GM19372 (cell line): Measurements from ENCODE around the gene BNIP1.

Experiments used
- ATAC-seq: cut with Tn5 transposase; IDR thresholded peaks from one replicate; pipeline ENCODE4 v1.9.1; 2021; ENCODE audit warnings: mild to moderate bottlenecking, low read depth, moderate library complexity; ENCODE audit not compliant: unreplicated experiment

Gene BNIP1

DNA sequence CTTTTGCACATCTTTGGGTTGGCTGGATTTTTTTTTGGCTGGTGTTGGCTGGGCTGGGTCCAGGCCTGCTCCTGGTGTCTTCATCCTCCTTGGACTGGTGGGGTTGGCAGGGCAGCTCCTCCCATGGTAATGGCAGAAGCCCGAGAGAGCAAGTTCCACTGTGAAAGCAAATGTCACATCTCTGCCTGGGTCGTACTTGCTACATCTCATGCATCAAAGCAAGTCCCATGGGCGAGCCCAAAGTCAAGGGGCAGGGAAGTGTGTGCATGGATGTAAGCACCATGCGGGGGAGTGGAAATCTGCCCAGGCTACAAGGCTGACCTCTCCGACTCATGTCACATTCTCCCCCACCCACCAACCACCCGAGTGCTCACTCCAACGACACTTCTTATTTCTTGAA is 64.0 kb downstream of the BNIP1 start:
- no peak for ATAC-seq

DNA sequence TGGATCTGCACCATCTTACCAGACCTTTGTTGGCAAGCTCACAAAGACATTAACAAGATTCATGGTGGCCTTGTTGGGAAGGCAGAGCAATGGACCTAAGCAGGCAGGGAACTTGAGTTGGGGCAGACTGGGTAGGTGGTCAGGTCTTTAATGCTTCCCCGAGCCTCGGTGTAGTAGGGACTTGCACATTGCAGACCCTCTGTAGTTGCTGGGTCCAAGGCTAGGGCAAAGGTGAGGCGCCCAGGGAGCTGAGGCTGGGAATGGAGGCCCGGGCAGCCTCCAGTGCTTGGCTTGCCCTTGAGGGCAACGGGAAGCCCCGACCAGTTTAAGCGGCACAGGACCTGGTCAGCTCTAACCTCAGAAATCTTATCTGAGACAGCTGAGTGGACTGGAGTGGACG is 66.5 kb downstream of the BNIP1 start:
- no peak for ATAC-seq

DNA sequence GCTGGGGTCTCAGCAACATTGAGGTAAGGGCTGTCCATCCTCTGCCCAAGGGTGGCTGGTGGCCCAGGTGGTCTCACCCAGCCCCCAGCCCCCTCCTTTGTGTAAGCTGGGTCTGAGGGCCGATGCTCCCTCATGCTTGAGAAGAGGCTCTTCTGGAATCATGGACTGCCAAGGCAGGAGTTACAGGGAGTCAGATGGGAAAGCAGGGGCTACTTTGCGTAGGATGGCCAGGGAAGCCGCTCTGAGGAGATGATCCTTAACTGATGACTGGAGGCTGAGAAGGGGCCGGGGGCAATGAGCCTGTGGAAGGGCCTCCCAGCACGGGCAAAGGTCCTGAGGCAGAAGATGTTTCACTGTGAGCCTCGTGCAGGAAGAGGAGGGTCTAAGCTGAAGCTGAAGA is 67.0 kb downstream of the BNIP1 start:
- no peak for ATAC-seq

DNA sequence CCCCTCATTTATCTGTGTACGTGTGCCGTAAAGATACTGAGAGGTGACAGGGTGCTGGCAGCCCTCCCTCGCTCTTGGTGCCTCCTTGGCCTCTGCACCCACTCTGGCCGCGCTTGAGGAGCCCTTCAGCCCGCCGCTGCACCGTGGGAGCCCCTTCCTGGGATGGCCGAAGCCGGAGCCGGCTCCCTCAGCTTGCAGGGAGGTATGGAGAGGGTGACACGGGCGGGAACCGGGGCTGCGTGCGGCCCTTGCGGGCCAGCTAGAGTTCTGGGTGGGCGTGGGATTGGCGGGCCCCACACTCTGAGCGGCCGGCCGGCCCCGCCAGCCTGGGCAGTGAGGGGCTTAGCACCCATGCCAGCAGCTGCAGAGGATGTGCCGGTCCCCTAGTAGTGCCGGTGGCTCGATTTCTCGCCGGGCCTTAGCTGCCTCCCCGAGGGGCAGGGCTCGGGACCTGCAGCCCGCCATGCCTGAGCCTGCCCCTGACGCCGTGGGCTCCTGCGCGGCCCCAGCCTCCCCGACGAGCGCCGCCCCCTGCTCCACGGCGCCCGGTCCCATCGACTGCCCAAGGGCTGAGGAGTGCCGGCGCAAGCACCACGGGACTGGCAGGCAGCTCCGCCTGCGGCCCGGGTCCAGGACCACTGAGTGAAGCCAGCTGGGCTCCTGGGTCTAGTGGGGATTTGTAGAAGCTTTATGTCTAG is 69.1 kb downstream of the BNIP1 start:
- ATAC-seq, result no peak
